HL-60 (cell line): ENCODE data around the gene GORASP2.

ENCODE experiments used
- CTCF ChIP-seq: IDR thresholded peaks from one replicate; pipeline ENCODE4 v1.5.1; 2011; ENCODE audit warnings: low read length, control low read depth, inconsistent platforms; ENCODE audit not compliant: insufficient read depth
- GABPA ChIP-seq: IDR thresholded peaks from 2 replicates; pipeline ENCODE4 v1.6.1; 2012; ENCODE audit warnings: low read depth
- POLR2AphosphoS5 ChIP-seq: IDR thresholded peaks from 2 replicates; pipeline ENCODE4 v1.6.1; 2012; ENCODE audit warnings: low read depth
- REST ChIP-seq: IDR thresholded peaks from 2 replicates; pipeline ENCODE4 v1.6.1; 2012; ENCODE audit warnings: low read depth; ENCODE audit not compliant: insufficient replicate concordance
- SPI1 ChIP-seq: IDR thresholded peaks from 2 replicates; pipeline ENCODE4 v1.6.1; 2012; ENCODE audit warnings: low read depth, mild to moderate bottlenecking, borderline replicate concordance

GRCh38 chr2:170928824-170929685, at the start of gene GORASP2:
- peak; percentile 73 for TF ChIP-seq CTCF
- peak; percentile 94 for TF ChIP-seq POLR2AphosphoS5
- TF ChIP-seq REST: peak; percentile 55
- no peak; the same call in 1 of the 2 replicates for TF ChIP-seq GABPA
- peak; percentile 47; the same call in 1 of the 2 replicates for TF ChIP-seq SPI1
